NCI-H146 treated with DMSO at 0.1 percent for 48 hours (cell line): ENCODE measurements around the gene NRIP3.
"Not testable (repeated sequence)": the region's sequence is repeated elsewhere in the genome, so short reads cannot be mapped to it uniquely, and the experiment has no call there.

Experiments
- DNase-seq: peaks from one replicate; lab custom pipeline; 2025; ENCODE audit not compliant: unreplicated experiment; lab: John Stamatoyannopoulos, UW

NRIP3 gene

DNA sequence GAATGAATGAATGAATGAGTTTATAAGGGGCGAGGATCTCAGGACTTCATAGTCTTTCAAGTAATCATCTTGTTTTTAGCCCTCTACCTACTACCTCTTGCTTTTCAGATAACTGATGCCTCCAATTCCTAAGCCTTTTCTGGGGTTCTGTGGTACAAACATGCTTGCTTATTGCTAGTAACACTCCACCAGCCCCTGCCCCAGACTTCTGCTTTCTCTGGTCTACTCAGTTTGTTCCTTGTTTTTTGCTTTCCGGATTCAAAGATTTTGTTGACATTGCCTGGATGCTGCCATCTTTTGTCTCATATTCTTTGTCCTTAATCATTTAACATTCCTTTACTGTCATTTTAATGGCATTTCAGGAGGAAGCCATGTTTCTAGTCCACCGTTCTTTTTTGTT lies 30.7 kb downstream of the NRIP3 start:
- DNase-seq, result no peak

- no peak for DNase-seq
These were observed 31.9 kb downstream of the NRIP3 start for GRCh38 chr11:8971924-8972316.

- DNase-seq, result no peak
These were observed 32.4 kb downstream of the NRIP3 start for GRCh38 chr11:8971196-8971923.

DNA sequence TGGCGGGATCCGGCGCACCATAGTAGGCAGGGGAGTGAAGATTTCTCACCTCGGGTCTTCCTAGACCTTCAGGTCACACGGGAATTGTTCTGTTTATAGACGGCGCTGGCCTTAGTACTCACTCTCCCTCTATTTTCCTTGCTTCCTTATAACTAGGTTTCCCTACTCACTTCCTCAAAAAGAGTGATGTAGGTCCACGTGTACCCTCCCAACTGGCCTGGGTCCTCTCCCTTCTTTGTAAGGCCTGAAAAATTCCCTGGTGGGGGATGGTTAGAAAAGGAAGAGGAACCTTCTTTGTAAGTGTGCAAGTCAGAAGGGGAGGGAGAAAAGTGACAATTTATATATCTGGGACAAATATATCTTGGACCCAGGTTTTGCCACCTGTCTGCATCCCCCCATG lies 36.6 kb downstream of the NRIP3 start:
- DNase-seq, result no peak

DNA sequence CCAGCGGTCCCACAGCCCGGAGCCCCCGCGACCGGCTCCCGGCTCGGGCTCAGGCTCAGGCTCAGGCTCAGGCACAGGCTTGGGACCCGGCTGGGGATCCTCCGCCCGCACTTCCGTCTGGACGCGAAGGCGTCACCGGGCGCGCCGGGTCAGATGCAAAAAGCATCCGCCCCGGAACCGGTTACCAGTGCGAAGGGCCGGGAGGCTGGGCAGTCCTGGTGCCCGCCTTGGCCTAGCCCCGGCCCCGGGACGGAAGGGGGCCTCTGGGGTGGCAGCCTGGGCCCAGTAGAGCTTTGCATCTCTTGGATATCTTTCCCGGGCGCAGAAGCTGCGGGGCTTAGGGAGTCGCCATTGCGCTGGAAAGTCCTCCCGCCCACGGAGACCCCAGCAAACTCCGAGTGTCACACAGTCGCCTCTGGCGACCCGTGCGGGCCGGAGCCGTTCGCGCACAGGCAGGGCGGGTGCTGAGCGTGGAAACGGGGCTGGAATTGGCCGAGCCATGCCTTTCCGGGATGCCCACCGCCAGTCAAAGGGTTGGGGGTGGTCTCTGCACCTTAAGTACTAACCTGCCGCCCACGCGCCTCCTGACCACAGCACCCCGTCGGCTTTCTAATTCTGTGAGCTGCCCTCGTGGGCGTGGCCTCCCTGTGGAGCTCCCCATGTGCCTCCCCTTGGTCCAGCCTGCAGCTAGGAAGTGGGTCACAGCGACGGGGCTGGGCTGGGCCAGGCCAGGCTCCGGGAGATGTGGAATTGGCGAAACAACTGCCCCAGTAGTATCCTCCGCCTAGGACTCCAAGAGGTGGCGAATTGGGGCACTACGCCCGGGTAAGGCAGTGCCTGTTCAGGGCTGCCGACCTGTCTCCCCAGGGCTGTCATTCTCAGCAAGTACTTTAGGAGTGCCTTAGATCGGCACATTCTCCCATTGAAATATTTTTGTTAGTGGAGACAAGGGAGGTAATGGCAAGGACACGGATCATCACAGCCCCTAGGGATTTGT lies 39.2 kb downstream of the NRIP3 start, which contains the start of gene TMEM9B:
TMEM9B (minus strand) TSS at position 119 of the 997 bp plus-strand sequence. CDS start 129 bp downstream, outside the sequence.
- DNase-seq, result peak; percentile 83

- peak; percentile 78 for DNase-seq
These were observed 40.1 kb downstream of the NRIP3 start for GRCh38 chr11:8963569-8964323.

DNA sequence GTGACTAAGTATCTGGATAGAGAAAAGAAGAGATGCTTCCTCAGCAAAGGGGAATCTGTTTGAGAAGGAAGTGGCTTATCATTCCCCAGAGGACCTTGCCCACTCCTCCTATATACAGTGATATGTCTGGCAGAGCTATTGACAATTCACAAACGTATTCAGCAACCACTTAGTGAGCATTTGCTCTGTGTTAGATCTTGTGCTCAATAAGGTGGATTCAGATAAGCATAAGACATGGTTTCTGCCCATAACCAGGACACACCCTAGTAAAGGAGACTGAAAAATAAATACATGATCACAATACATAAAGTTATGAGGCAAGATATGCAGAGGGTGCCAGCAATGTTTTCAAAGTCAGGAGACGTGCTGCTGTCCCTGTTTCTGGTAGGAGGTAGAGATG lies 41.0 kb downstream of the NRIP3 start:
- no peak for DNase-seq

DNA sequence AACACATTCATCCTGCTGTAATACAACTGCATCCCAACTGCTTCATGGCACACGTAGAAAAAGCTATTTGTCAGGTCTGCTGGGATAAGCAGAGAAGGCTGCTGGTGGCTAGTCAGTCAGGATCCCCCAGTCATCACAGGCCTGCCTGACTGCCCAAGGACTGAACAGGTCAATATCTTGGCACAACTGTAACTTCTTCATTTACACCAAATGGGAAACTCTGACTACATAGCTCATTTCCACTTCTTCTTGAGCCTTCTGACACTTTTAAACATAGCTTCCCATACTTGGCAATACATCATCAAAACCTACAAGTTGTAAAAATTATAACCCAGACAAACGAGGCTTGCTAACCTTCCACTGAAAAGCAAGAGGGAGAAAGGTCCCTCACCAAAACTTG lies 42.4 kb downstream of the NRIP3 start:
- no peak for DNase-seq

- peak; percentile 47 for DNase-seq
These were observed 44.1 kb downstream of the NRIP3 start for GRCh38 chr11:8959546-8960166.

DNA sequence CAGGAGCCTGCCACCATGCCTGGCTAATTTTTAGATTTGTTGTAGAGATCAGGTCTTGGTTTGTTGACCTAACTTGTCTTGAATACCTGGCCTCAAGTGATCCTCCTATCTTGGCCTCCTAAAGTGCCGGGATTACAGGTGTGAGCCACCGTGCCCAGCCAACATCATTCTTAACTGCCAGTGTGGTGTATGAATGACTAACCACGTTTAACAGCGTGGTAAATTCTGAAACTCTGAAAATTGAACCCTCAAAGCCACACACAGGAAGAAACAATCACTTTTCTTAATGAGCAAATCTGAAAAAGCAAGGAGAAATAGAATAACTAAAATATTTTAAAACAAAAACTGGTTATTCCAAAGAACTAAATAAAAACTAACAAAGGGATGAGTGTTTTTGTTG lies 46.9 kb downstream of the NRIP3 start:
- DNase-seq, result no peak

GRCh38 chr11:8948886-8949285 lies 54.9 kb downstream of the NRIP3 start:
- DNase-seq, result no peak

DNA sequence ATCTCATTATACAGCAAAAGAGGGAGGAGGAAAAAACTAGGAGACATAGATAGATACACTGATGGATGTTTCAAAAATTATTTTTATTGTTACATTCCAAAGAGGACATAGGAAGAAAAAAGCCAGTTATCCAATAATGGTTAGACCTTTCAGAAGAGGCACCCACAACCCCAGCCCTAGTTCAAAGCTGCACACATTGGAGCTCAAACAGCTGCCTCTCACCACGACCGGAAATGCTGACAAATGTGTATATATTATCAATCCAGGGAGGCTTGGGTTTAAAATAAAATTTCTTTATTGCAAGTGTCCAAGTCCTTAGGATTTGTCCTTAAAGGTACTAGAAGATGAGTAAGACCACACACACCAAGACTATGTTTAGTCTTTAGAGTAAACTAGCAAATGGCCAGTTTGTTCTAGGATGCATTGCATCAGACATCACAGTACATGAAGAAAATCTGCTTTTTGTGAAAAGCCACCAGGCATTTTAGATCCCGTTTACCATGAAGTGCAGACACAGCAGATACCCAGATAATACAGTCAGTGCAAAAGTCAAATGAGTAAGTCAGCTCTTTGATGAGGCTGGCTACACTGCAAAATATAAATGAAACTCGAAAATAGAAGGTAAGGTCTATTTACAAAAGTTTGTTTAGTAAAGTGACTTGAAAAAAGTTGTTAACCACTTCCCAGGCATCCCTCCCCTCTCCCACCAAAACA lies 56.4 kb downstream of the NRIP3 start:
- DNase-seq, result no peak

GRCh38 chr11:8942518-8943066 lies 61.2 kb downstream of the NRIP3 start, which contains the start of gene ASCL3:
Gene ASCL3 (minus strand): TSS chr11:8943016. CDS start chr11:8938161, 4,855 bp downstream.
- no peak for DNase-seq

DNA sequence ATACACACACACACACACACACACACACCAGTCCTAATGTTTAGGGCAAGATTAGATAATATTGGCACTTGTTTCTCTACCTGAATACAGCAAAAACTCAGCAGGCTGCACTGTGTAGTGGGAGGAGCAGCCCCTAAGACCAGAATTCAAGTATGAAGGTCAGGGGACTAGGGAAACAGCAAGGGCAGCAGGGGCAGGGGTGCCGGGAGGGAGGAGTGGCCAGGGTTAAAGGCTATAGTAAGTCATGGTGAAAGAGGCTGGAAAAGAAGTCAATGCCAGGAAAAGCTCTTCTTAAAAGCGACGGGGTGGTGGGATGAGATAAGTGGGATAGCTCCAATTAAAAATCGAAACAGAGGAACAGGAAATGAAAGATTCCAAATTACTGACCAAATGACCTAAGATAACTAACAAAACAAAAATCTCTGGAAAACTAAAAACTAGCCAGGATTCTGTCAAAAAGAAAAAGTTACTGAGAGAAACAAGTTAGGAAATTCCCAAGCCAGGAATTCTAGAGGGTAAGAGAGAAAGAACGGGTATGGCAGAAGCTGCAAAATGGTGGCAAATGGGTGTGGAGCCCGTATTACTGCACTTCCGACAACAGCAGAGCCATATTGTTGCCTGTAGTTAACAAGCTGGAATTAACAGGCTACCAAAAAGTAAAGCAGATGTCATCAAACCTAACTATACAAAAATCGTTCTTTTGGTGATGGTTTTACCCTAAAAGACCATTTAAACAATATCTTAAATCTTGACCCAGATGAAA lies 62.3 kb downstream of the NRIP3 start:
- no peak for DNase-seq

DNA sequence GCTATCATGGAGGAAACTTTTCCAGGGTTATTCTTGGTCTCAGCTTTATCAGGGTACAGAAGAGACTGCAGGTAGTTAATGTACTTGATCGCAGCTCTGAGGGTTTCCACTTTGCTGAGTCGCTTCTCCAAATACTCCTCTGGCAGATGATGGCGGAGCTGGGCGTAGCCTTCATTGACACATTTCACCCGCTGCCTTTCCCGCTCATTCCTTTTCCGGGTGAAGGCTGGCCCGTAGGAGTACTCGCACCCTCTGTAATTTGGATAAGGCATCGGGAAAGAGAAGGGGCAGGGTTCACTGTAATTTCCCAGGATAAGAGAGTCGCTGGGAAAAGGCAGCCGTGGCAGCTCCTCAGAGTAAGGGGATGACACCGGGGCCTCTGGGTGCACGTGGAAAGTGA lies 66.1 kb downstream of the NRIP3 start:
- no peak for DNase-seq

DNA sequence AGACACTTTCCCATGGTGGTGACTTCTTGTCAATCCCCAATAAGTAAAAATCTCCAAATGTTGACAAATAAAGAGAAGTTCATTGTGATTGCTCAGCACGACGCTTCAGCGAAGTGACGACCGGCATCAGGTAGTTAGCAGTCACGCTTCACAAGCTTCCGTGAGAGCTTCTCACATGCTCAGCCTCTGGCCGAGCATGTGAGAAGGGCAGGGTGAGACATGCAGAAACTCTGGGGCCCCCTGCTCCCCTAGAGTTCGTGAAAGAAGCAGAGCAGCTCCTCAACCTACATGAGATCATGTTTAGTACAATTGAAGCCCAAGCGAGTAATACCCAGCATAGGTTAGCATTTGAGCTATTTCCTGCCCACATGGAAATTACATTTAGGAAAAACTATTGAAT lies 66.6 kb downstream of the NRIP3 start:
- no peak for DNase-seq

GRCh38 chr11:8935789-8936188 lies 68.0 kb downstream of the NRIP3 start:
- not testable (repeated sequence) for DNase-seq

DNA sequence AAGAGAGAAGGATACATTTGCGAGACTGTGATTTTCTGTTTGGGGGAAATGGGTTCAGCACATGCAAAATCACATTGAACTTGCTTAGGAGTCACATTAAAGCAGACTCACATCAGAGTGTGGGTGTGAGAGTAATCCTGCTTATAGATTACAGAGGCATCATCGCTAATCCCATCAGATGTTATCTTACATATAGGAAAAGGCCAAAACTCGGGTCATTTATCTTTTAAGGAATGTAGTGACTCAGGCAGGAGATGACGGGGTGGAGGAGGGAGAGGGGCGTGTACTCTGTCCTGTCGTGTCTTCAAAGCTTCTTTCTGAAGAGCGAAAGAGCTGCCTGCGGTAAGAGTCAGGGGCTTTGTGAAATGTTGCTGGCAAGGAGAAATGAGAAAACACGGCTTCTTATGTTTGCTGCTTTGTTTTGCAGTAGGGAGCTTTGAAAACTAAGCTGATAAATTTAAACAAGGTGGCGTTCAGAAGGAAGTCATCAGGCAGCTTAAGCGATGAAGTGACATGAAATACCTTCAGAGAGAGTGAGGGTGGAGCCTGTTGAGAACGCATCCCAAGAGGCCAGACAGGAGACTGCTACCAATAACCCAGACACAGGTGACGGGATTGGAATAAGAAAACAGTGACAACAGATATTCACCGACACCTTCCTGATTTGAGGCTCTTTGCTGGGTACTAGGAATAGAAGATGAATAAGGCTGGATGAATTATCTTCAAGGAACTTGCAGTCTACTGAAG lies 68.9 kb downstream of the NRIP3 start:
- DNase-seq, result no peak
